A673 (cell line): ENCODE results near the gene WDR72. TPM values are rescaled to one million over a fixed set of nuclear protein-coding genes. Genes with fewer than 3 reads are reported as not detected.
A peak's percentile ranks its signal among the peaks of the same experiment; 100 is the strongest.

ENCODE experiments used
- BruUV-seq: library from RNA; stranded (reverse); fragments of 400-500 nt; replicated peaks from 2 replicates; lab custom pipeline; 2021; lab: Mats Ljungman, UMichigan
- CTCF ChIA-PET: fragments of 300-600 bp; sonication (Branson Sonifier 250); formaldehyde crosslinking; loops from one replicate; lab custom pipeline; 2022; ENCODE audit warnings: antibody characterized with exemption; lab: Charles Lee
- POLR2A ChIA-PET: fragments of 300-600 bp; sonication (Branson Sonifier 250); formaldehyde crosslinking; loops from one replicate; lab custom pipeline; 2022; ENCODE audit warnings: antibody characterized with exemption; ENCODE audit not compliant: low non-redundant PET; lab: Charles Lee
- DNase-seq: peaks from one replicate; pipeline ENCODE4 v3.0.0-alpha.2; 2015; ENCODE audit warnings: low spot score
- H3K27ac ChIP-seq: fragments of 200-600 bp; sonication (generic); 2 replicates; pipeline ENCODE4 v1.5.1; 2016; ENCODE audit warnings: mixed run types, low read depth, mild to moderate bottlenecking, mixed read lengths, antibody characterized with exemption, low read length; ENCODE audit not compliant: poor library complexity, severe bottlenecking
- H3K27me3 ChIP-seq: fragments of 200-600 bp; sonication (generic); replicated peaks from 2 replicates; pipeline ENCODE4 v1.6.1; 2017; ENCODE audit warnings: mixed run types, low read depth, mild to moderate bottlenecking, mixed read lengths, antibody characterized with exemption, low read length; ENCODE audit not compliant: insufficient read depth, poor library complexity
- H3K36me3 ChIP-seq: fragments of 200-600 bp; sonication (generic); 2 replicates; pipeline ENCODE4 v1.6.1; 2016; ENCODE audit warnings: mixed run types, mild to moderate bottlenecking, mixed read lengths, antibody characterized with exemption, low read length; ENCODE audit not compliant: insufficient read depth, poor library complexity, severe bottlenecking
- H3K4me1 ChIP-seq: fragments of 200-600 bp; sonication (generic); 2 replicates; pipeline ENCODE4 v1.6.1; 2017; ENCODE audit warnings: mixed run types, mild to moderate bottlenecking, mixed read lengths, antibody characterized with exemption, low read length; ENCODE audit not compliant: insufficient read depth, poor library complexity, severe bottlenecking
- H3K4me3 ChIP-seq: fragments of 200-600 bp; sonication (generic); 2 replicates; pipeline ENCODE4 v1.5.1; 2016; ENCODE audit warnings: low read depth, mixed run types, mild to moderate bottlenecking, mixed read lengths, low read length; ENCODE audit not compliant: poor library complexity, severe bottlenecking
- H3K9me3 ChIP-seq: fragments of 200-600 bp; sonication (generic); 2 replicates; pipeline ENCODE4 v1.6.1; 2016; ENCODE audit warnings: mixed run types, low read depth, mild to moderate bottlenecking, mixed read lengths, antibody characterized with exemption, low read length; ENCODE audit not compliant: poor library complexity, severe bottlenecking
- CTCF ChIP-seq: fragments of 300-800, 200-600 bp; sonication (generic); conservative IDR thresholded peaks from 2 replicates; pipeline ENCODE4 v1.5.1; 2017; ENCODE audit warnings: low read depth, mild to moderate bottlenecking, antibody characterized with exemption, low read length, moderate library complexity, mixed read lengths
- EZH2 ChIP-seq: fragments of 200-600 bp; sonication (generic); IDR thresholded peaks from 2 replicates; pipeline ENCODE4 v1.6.1; 2017; ENCODE audit warnings: borderline replicate concordance, low read depth, mild to moderate bottlenecking, mixed read lengths, antibody characterized with exemption, low read length; ENCODE audit not compliant: poor library complexity, severe bottlenecking
- intact Hi-C: fragments of 100-400 bp; cut with micrococcal nuclease; formaldehyde crosslinking; loops from one replicate; pipeline ENCODE4 v1.10.0; 2022; ENCODE audit not compliant: unreplicated experiment
- total RNA-seq: library from RNA; stranded (reverse); gene quantifications from 2 replicates; pipeline ENCODE4 v1.2.3, GENCODE V29; 2021

WDR72 gene
- total RNA-seq, 1 experiment from 2014 or later, result not detected

GRCh38 chr15:53721334-53722087 lies 38.0 kb downstream of the WDR72 start:
- Histone ChIP-seq H3K27ac (no peak overlapping the region), H3K36me3 (no peaks in the 10 kb centered on the region), H3K27me3 (peaks cover 12% of the 10 kb centered on the region), H3K4me1 (no peaks in the 10 kb centered on the region), H3K9me3 (no peaks in the 10 kb centered on the region), H3K4me3 (no peak overlapping the region)
- no peak for DNase-seq
- intact Hi-C loops, result no loop called here
- ChIA-PET POLR2A (no interaction called here), CTCF (no interaction called here)
- BruUV-seq, result no TSS peak
- TF ChIP-seq CTCF (no peak), EZH2 (no peak)

GRCh38 chr15:53716909-53717876 lies 42.3 kb downstream of the WDR72 start:
- no peaks in the 10 kb centered on the region for H3K4me1 ChIP-seq
- DNase-seq, result peak; percentile 14
- no TSS peak for BruUV-seq
- TF ChIP-seq CTCF (peak; percentile 46), EZH2 (no peak)
- CTCF ChIA-PET, result no interaction called here
- H3K27me3 ChIP-seq, result peaks cover 8% of the 10 kb centered on the region
- intact Hi-C loops, result loop anchor here (2.0 kb wide), 1 partner anchor 932 kb away; no protein-coding TSS in a partner anchor
- H3K9me3 ChIP-seq, result no peaks in the 10 kb centered on the region
- no peaks in the 10 kb centered on the region for H3K36me3 ChIP-seq
- H3K27ac ChIP-seq, result no peak overlapping the region
- POLR2A ChIA-PET, result no interaction called here
- H3K4me3 ChIP-seq, result no peak overlapping the region

GRCh38 chr15:53713218-53713617 lies 46.2 kb downstream of the WDR72 start:
- intact Hi-C loops, result no loop called here
- H3K27me3 ChIP-seq, result peaks cover 1% of the 10 kb centered on the region
- TF ChIP-seq CTCF, result no peak
- TF ChIP-seq EZH2, result no peak
- DNase-seq, result no peak
- ChIA-PET CTCF (no interaction called here), POLR2A (no interaction called here)
- H3K9me3 ChIP-seq, result no peaks in the 10 kb centered on the region
- BruUV-seq, result no TSS peak
- no peak overlapping the region for H3K4me3 ChIP-seq
- H3K4me1 ChIP-seq, result no peaks in the 10 kb centered on the region
- H3K27ac ChIP-seq, result no peak overlapping the region
- no peaks in the 10 kb centered on the region for H3K36me3 ChIP-seq
